Mesendoderm (in vitro differentiated cells): Measurements from ENCODE around the gene PTPA.

Source experiments
- DNase-seq: peaks from one replicate; pipeline ENCODE4 v3.0.0; 2013
- H2AK5ac ChIP-seq: 2 replicates; pipeline ENCODE4 v1.6.1; 2013; ENCODE audit warnings: low read length, inconsistent platforms
- H2BK120ac ChIP-seq: 2 replicates; pipeline ENCODE4 v1.6.1; 2013; ENCODE audit warnings: low read depth, mild to moderate bottlenecking, low read length, moderate library complexity, mixed read lengths
- H2BK15ac ChIP-seq: replicated peaks from 2 replicates; pipeline ENCODE4 v1.6.1; 2013; ENCODE audit warnings: low read depth, mild to moderate bottlenecking, moderate library complexity
- H2BK5ac ChIP-seq: 2 replicates; pipeline ENCODE4 v1.6.1; 2013; ENCODE audit warnings: low read length, inconsistent platforms
- H3K18ac ChIP-seq: 2 replicates; pipeline ENCODE4 v1.6.1; 2013; ENCODE audit warnings: mild to moderate bottlenecking, low read length, mixed read lengths
- H3K23ac ChIP-seq: one replicate; pipeline ENCODE4 v1.6.1; 2013; ENCODE audit warnings: low read length
- H3K27ac ChIP-seq: 2 replicates; pipeline ENCODE4 v1.5.1; 2013; ENCODE audit warnings: low read depth, mild to moderate bottlenecking, inconsistent platforms, low read length, moderate library complexity
- H3K27me3 ChIP-seq: 2 replicates; pipeline ENCODE4 v1.6.1; 2013; ENCODE audit warnings: low read length, control low read depth, mild to moderate bottlenecking, inconsistent platforms; ENCODE audit not compliant: insufficient read depth, poor library complexity
- H3K36me3 ChIP-seq: 2 replicates; pipeline ENCODE4 v1.6.1; 2013; ENCODE audit warnings: low read length, inconsistent platforms; ENCODE audit not compliant: control insufficient read depth, insufficient read depth
- H3K4ac ChIP-seq: one replicate; pipeline ENCODE4 v1.6.1; 2013; ENCODE audit warnings: low read depth, mild to moderate bottlenecking, low read length, moderate library complexity
- H3K4me1 ChIP-seq: 2 replicates; pipeline ENCODE4 v1.6.1; 2013; ENCODE audit warnings: low read depth, low read length, inconsistent platforms; ENCODE audit not compliant: control insufficient read depth
- H3K4me2 ChIP-seq: 2 replicates; pipeline ENCODE4 v1.6.1; 2013; ENCODE audit warnings: low read length
- H3K4me3 ChIP-seq: 2 replicates; pipeline ENCODE4 v1.5.1; 2013; ENCODE audit warnings: mild to moderate bottlenecking, low read length
- H3K56ac ChIP-seq: one replicate; pipeline ENCODE4 v1.6.1; 2013; ENCODE audit warnings: low read length
- H3K79me1 ChIP-seq: 2 replicates; pipeline ENCODE4 v1.6.1; 2013; ENCODE audit warnings: low read length, inconsistent platforms
- H3K79me2 ChIP-seq: 2 replicates; pipeline ENCODE4 v1.6.1; 2013; ENCODE audit warnings: mild to moderate bottlenecking, low read length; ENCODE audit not compliant: control insufficient read depth, insufficient read depth
- H3K9ac ChIP-seq: 2 replicates; pipeline ENCODE4 v1.6.1; 2013; ENCODE audit warnings: low read length, inconsistent platforms
- H4K5ac ChIP-seq: one replicate; pipeline ENCODE4 v1.6.1; 2013; ENCODE audit warnings: low read length
- H4K8ac ChIP-seq: one replicate; pipeline ENCODE4 v1.6.1; 2013; ENCODE audit warnings: low read depth, mild to moderate bottlenecking, control low read depth, low read length, moderate library complexity
- WGBS: extraction: QIAGEN DNeasy Blood & Tissue Kit; methylation state at CpG from one replicate; pipeline ENCODE4 v1.1.7; 2013; ENCODE audit warnings: low lambda C conversion rate, missing lambda C conversion rate; ENCODE audit not compliant: insufficient coverage; ENCODE audit errors: extremely low coverage; 5-methylcytosine and 5-hydroxymethylcytosine counted together

Gene PTPA

GRCh38 chr9:129150672-129151211 lies 39.5 kb downstream of the PTPA start:
- peaks cover 9% of the 10 kb centered on the region for H3K36me3 ChIP-seq
- DNase-seq: no peak
- no CpG with 5 or more reads among the region's 18 CpGs for WGBS
- peaks cover 2% of the 10 kb centered on the region for H3K4me1 ChIP-seq
- no peaks in the 10 kb centered on the region for H3K79me2 ChIP-seq
- H3K4ac ChIP-seq: no peak overlapping the region
- H2AK5ac ChIP-seq: no peak overlapping the region
- no peak overlapping the region for H2BK120ac ChIP-seq
- peaks cover 1% of the 10 kb centered on the region for H3K79me1 ChIP-seq
- H4K5ac ChIP-seq: no peak overlapping the region
- no peak overlapping the region for H2BK15ac ChIP-seq
- H3K23ac ChIP-seq: no peak overlapping the region
- H3K4me2 ChIP-seq: no peak overlapping the region
- no peak overlapping the region for H3K9ac ChIP-seq
- H3K56ac ChIP-seq: no peak overlapping the region
- no peak overlapping the region for H4K8ac ChIP-seq
- H3K18ac ChIP-seq: no peak overlapping the region
- no peak overlapping the region for H2BK5ac ChIP-seq
- H3K27me3 ChIP-seq: no peaks in the 10 kb centered on the region
- H3K27ac ChIP-seq: no peak overlapping the region
- H3K4me3 ChIP-seq: no peak overlapping the region

GRCh38 chr9:129151469-129151868 lies 40.3 kb downstream of the PTPA start:
- H4K8ac ChIP-seq: no peak overlapping the region
- H2BK120ac ChIP-seq: no peak overlapping the region
- H3K79me1 ChIP-seq: peaks cover 1% of the 10 kb centered on the region
- H3K56ac ChIP-seq: no peak overlapping the region
- H3K4me3 ChIP-seq: no peak overlapping the region
- no peak overlapping the region for H3K4me2 ChIP-seq
- no peak overlapping the region for H4K5ac ChIP-seq
- WGBS: no CpG with 5 or more reads among the region's 15 CpGs
- H3K27me3 ChIP-seq: no peaks in the 10 kb centered on the region
- no peaks in the 10 kb centered on the region for H3K79me2 ChIP-seq
- DNase-seq: no peak
- H3K36me3 ChIP-seq: peaks cover 11% of the 10 kb centered on the region
- no peak overlapping the region for H3K27ac ChIP-seq
- no peak overlapping the region for H2BK15ac ChIP-seq
- no peak overlapping the region for H2BK5ac ChIP-seq
- H3K23ac ChIP-seq: no peak overlapping the region
- H3K4ac ChIP-seq: no peak overlapping the region
- H3K9ac ChIP-seq: no peak overlapping the region
- H3K18ac ChIP-seq: no peak overlapping the region
- peaks cover under 1% of the 10 kb centered on the region for H3K4me1 ChIP-seq
- H2AK5ac ChIP-seq: no peak overlapping the region

GRCh38 chr9:129154866-129155477 lies 43.8 kb downstream of the PTPA start:
- no peak overlapping the region for H2BK15ac ChIP-seq
- H3K56ac ChIP-seq: no peak overlapping the region
- H3K4me2 ChIP-seq: no peak overlapping the region
- no peak overlapping the region for H3K9ac ChIP-seq
- no peak overlapping the region for H3K4me3 ChIP-seq
- peaks cover 8% of the 10 kb centered on the region for H3K36me3 ChIP-seq
- no peaks in the 10 kb centered on the region for H3K79me2 ChIP-seq
- H4K5ac ChIP-seq: no peak overlapping the region
- no peak overlapping the region for H3K18ac ChIP-seq
- H3K4ac ChIP-seq: no peak overlapping the region
- H2AK5ac ChIP-seq: no peak overlapping the region
- H3K23ac ChIP-seq: no peak overlapping the region
- H3K4me1 ChIP-seq: no peaks in the 10 kb centered on the region
- DNase-seq: no peak
- H3K27me3 ChIP-seq: no peaks in the 10 kb centered on the region
- no peak overlapping the region for H4K8ac ChIP-seq
- H3K27ac ChIP-seq: no peak overlapping the region
- no peak overlapping the region for H2BK120ac ChIP-seq
- H2BK5ac ChIP-seq: no peak overlapping the region
- H3K79me1 ChIP-seq: no peaks in the 10 kb centered on the region
- WGBS: no CpG with 5 or more reads among the region's 16 CpGs

GRCh38 chr9:129156163-129156562 lies 44.9 kb downstream of the PTPA start:
- no CpG with 5 or more reads among the region's 10 CpGs for WGBS
- no peak overlapping the region for H2BK5ac ChIP-seq
- H2BK120ac ChIP-seq: no peak overlapping the region
- H4K5ac ChIP-seq: no peak overlapping the region
- H2BK15ac ChIP-seq: no peak overlapping the region
- H3K9ac ChIP-seq: no peak overlapping the region
- no peaks in the 10 kb centered on the region for H3K27me3 ChIP-seq
- no peak overlapping the region for H3K18ac ChIP-seq
- H3K23ac ChIP-seq: no peak overlapping the region
- H3K4me1 ChIP-seq: no peaks in the 10 kb centered on the region
- no peak overlapping the region for H2AK5ac ChIP-seq
- DNase-seq: no peak
- H3K4me2 ChIP-seq: no peak overlapping the region
- H3K79me1 ChIP-seq: no peaks in the 10 kb centered on the region
- no peak overlapping the region for H4K8ac ChIP-seq
- no peaks in the 10 kb centered on the region for H3K79me2 ChIP-seq
- H3K4ac ChIP-seq: no peak overlapping the region
- H3K56ac ChIP-seq: no peak overlapping the region
- H3K4me3 ChIP-seq: no peak overlapping the region
- H3K36me3 ChIP-seq: peaks cover 8% of the 10 kb centered on the region
- no peak overlapping the region for H3K27ac ChIP-seq

- DNase-seq: peak; percentile 76
- WGBS: no CpG with 5 or more reads among the region's 10 CpGs
Observed at GRCh38 chr9:129160712-129161533, 49.7 kb downstream of the PTPA start.

More at GRCh38 chr9:129160712-129161533, 49.7 kb downstream of the PTPA start:
- Histone ChIP-seq H3K79me2 (no peaks in the 10 kb centered on the region), H3K27ac (no peak overlapping the region), H4K5ac (no peak overlapping the region), H3K23ac (no peak overlapping the region), H3K4me1 (no peaks in the 10 kb centered on the region), H3K18ac (no peak overlapping the region), H3K79me1 (no peaks in the 10 kb centered on the region), H2BK5ac (no peak overlapping the region), H2AK5ac (no peak overlapping the region), H2BK120ac (no peak overlapping the region), H3K27me3 (no peaks in the 10 kb centered on the region), H3K56ac (no peak overlapping the region), H3K36me3 (peaks cover 2% of the 10 kb centered on the region), H4K8ac (no peak overlapping the region), H3K4me2 (no peak overlapping the region), H3K4me3 (no peak overlapping the region), H3K4ac (no peak overlapping the region), H3K9ac (no peak overlapping the region), H2BK15ac (no peak overlapping the region)
